Stimulated activated CD8-positive, alpha-beta memory T cell treated with anti-CD3 and anti-CD28 coated beads, Interleukin-2, amount 100 ng/mL, for 1 hour (primary cell): Measurements from ENCODE around the gene SYT11.
"Not testable (repeated sequence)": the region's sequence is repeated elsewhere in the genome, so short reads cannot be mapped to it uniquely, and the experiment has no call there.

Experiments
- DNase-seq, 2 donors: peaks; one replicate each; pipeline ENCODE4 v3.0.0-alpha.2; 2020; ENCODE audit warnings: low read depth in 2 of 2

SYT11 gene

DNA sequence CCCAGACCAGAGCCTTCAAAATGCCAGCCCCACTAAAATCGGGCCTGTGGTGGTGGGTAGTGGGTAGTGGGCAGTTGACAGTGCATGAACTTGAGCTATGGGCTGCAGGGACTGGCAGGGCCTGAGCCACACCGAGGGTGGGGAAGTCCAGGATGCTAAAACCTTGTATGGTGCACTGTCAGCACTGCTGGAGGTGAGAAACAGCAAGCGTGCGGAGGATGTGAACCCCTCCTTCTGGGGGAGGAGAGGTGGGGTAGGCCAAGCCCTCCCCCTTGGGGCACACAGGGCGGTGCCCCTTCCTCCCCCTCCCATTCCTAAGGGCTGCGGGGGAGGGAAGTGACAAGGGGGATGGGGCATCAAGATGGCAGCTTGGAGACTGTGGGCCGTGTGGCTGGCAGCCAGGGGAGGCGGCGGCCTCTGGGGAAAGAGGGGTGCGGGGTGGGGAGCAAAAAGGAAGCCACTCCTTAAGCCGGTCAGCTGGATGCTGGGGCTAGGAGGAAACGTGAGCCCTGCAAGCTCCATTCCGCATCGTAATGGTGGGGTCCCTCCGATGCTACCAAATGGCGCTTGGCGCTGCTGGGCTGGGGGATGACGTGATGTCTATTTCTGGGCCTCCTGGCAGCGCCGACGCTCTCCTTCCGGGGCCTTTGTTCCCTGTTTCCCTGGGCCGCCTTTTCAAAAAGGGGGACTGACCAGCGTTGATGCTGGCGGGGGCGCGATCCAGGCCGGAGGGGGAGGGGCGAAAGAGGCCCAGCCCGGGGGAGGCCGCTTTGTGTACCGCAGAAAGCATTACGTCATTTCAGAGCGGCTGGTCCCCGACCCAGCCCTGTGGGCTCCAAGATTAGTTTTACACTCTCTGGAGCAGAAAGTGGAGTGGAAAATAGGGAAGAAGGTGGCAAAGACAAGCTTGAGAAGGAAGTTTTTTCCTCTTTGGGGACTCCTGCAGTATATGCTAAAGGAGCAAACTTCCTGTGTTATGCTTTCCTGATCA is 809 bp downstream of the SYT11 start:
- DNase-seq: peak; percentile 22 to 23

DNA sequence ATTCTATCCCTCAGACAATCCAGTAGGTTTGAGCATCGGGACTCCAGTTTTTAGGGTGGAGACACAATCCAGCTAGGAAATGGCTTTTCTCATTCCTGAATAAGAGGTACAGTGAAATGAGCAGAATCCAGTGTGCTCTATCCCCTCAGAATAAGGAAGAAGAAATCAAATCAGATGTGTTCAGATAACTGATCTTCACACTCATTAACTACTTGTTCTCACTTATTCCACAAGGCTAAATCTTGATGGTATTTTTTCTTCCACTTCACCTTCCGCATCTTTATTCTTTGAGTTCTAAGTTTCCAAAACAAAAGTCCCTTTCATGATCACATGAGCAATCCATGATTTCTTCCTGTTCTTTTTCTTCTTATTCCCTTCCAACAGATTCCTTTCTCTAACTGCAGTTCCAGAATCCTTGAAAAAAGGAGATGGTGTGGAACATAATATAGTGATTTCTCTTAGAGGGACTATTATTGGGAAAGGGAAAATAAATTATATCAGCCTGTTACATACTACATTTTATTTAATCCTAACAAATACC is 1.7 kb downstream of the SYT11 start:
- DNase-seq: no peak

DNA sequence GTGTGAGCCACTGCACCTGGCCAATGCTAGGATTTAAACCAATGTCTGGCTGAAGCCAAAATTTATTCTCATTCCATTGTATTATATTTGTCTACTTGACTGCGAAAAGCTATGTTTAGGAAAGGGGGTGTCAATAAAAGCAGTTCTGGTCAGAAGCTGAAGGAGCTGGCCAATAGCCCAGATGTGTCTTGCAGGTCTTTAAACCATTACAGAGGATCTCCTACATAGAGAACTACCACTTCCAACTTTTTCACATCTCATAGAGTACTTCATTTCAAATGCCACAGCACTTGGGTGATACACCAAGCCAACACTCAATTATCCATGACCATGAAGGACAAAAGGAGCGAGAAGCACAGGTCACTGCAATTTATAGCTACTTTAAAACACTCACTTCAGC is 2.5 kb downstream of the SYT11 start:
- no peak for DNase-seq

DNA sequence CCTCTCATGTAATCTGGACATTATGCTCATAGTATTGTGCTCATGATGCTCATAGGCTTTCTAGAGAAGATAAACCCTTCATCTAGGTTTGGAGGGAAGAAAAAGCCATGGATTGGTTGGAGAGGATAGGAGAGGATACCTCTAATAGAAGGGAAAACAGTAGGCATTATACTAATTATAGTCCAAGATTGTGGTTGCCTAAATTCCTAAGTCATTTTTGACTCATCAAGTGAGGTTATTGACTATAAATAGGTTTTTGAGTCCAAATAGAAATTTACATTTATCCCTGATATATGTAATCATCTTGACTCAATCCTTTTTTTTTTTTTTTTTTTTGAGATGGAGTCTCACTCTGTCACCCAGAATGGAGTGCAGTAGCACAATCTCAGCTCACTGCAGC is 5.0 kb downstream of the SYT11 start:
- no peak for DNase-seq

DNA sequence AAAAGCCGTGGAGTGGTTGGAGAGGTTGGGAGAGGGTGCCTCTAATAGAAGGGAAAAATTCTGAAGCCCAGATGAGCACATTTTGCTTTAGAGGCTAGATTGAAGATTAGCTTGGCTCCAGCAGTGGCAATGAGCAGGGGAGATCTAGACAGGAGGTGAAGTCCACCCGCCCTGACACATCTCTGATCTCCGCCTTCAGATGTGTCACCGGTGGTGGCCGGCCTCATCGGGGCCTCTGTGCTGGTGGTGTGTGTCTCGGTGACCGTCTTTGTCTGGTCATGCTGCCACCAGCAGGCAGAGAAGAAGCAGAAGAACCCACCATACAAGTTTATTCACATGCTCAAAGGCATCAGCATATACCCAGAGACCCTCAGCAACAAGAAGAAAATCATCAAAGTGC is 8.4 kb downstream of the SYT11 start:
- no peak for DNase-seq

DNA sequence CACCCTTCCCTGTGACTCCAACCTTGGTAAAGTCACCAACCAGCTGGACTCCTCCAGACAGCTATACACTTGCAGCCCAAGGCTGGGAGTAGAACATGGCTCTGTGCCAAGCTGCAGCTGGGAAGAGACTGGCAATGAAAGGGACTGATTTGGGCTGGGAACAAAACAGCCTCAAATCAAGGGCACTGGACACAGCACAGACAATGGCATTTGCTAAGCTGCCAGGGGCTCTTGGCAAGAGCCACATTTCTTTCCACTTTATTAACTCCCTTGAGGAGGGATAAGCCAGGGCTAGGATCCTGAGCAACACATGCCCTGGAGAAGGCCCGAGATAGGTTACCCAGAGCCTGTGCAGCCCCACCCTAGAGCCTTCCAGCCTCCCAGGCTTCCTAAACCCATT is 12.0 kb downstream of the SYT11 start:
- no peak for DNase-seq

DNA sequence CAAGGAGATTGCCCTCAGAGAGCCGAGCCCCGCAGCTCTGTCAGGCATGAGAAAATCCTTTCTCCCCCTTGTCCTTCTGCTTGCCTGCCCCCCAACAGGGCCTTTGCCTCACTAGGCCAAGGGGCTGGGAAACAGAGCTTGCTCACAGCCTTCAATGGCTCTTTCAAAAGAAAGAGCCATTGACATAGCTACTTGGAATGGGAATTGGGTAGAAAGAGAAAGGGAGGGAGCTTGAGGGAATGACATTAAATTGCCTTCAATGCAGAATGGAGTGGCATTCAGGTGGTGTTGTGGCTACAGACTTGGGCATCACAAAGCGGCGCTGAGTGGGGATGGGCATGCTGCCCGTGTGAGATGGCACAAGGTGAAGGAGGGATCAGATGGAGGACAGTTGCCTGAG is 13.2 kb downstream of the SYT11 start:
- no peak for DNase-seq

DNA sequence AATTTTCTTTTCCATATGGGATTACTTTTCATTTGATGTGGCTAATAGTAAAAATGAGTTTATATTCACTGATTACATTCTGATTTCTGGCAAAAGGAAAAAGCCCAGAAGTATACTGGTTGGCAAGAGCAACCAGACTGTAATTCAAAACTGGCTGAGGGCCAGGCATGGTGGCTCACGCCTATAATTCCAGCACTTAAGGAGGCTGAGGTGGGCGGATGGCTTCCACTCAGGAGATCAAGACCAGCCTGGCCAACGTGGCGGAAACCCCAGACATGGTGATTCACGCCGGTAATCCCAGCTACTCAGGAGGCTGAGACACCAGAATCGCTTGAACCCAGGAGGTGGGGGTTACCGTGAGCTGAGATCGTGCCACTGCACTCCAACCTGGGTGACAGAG is 14.5 kb downstream of the SYT11 start:
- no peak for DNase-seq

DNA sequence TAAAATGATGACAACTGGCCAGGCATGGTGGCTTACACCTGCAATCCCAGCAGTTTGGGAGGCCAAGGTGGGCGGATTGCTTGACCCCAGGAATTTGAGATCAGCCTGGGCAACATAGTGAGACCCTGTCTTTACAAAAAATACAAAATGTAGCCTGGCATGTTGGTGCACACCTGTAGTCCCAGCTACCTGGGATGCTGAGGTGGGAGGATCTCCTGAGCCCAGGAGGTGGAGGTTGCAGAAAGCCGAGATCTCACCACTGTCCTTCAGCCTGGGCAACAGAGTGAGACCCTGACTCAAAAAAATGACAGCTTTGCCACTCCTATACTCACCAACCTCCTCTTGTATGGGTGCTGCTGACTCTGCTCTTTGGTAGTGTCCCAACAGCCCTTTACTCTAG is 18.6 kb downstream of the SYT11 start:
- DNase-seq: no peak

DNA sequence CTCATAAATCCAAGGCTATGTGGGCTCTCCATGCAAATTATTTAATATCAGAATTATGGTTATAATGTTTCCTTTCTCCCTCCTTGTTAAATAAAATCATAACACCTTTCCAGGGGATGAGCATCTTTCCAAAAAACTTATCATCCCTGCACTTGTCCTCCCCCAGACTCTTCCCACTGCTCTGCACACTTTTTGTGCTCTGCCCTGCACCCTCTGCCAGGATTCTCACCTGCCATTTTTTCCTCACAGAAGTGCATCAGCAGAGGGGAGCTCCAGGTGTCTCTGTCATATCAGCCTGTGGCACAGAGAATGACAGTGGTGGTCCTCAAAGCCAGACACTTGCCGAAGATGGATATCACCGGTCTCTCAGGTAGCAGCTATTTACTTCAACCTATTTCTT is 20.9 kb downstream of the SYT11 start:
- no peak for DNase-seq

DNA sequence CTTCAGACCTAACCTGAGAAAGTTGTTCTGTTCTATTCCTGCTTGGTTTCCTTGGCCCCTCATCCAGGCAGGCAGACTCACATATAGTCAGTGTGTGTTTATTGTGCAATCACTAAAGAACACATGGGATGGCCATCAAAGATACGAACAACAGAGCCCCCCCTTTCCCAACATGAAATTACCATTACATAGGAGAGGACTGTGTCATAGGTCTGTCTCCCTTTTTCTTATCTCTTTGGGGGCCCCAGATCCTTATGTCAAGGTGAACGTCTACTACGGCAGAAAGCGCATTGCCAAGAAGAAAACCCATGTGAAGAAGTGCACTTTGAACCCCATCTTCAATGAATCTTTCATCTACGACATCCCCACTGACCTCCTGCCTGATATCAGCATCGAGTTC is 21.6 kb downstream of the SYT11 start:
- no peak for DNase-seq

DNA sequence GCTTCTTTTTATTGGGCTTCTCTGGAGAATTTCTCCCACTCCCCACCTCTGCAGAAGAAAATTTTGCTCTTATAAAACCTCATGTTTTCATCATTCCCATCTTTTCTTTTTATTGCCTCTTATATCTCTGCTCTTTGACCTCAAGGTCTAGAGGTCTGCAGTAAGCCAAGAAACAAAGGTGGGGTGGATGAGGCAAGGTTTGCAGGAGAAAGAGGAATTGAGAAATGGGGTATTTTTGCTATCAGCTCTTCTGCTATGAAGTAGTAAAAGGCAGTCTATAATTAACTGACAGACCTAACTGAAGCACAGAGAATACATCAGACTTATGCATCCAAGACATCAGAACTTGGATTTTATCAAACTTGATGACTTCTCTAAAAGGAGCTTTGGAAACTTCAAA is 22.9 kb downstream of the SYT11 start:
- no peak for DNase-seq

DNA sequence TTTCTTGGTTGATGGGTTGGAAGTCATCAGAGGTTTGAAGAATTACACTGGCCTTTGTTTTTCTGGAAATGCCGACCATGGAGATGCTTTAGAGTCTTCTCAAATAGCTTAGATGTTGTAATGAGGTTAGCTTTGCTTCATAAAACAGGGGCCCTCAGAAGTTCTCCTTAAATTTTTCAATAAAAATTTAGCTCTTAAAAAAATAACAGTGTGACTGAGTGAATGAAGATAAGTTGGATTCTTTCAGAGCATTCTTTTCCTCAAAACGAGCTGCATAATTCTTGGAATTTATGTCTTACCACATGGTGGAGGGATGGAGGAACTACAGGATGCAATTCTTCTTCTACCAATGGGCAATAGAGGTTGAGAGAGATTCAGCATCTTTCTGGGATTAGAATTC is 23.4 kb downstream of the SYT11 start:
- DNase-seq: no peak

DNA sequence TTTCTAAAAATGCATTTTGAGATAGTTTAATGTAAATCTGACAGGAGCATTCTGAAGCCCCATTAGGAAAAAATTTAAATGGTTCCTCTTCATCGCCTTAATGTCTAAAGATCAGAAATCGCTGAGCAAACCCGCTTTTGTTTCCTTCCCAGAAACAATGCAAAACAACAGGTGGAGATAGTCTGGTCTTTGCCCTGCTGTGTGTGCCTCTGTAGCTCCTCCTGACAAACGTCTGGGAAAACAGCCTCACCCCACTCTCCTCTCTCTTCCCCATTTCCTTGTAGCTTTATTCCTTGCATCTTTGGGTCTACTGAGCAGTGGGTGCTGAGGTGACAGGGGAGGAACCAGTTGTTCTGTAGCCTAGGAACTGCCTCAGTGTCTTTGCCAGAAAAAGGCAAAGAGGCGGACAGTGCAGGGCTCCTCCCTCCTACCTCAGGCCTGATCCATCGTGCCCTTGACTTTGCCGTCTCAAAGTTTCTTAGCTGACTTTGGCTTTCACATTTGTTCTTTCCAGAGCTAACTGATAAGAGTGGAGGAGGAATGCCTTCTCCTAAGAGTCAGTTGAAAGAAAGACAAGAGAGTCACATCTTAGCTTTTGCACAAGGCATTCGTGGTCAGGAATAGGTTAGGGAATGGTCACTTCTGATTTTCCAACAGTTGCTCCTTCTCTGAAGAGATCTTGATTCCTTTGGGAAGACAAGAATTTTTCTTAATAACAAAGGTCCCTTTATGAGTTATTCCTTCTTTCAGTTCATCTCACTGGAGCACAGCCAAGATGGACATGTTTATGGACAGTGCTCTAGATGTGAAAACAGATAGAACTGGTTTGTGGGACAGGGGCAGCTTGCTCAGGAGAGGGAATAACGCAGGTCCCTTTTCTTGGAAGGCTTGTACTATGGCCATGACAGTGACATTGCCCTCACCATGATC is 24.9 kb downstream of the SYT11 start:
- DNase-seq: no peak

DNA sequence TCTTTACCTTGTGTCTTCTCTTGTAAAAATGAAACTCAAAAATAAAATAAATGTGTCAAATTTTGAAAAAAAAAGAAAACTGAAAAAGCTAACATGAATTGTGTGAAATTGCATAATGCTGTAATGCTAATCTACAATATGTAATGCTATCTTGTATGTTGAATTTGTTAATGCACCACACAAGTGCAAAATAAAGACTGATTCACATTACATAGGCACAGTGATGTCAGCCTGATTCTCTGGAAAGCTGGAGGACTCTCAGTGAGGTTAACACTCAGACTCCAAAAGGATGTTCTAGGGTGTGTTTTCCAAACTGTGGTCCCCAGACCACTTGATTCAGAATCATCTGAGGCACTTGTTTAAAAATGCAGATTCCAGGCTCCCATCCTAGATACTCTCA is 25.6 kb downstream of the SYT11 start:
- no peak for DNase-seq

DNA sequence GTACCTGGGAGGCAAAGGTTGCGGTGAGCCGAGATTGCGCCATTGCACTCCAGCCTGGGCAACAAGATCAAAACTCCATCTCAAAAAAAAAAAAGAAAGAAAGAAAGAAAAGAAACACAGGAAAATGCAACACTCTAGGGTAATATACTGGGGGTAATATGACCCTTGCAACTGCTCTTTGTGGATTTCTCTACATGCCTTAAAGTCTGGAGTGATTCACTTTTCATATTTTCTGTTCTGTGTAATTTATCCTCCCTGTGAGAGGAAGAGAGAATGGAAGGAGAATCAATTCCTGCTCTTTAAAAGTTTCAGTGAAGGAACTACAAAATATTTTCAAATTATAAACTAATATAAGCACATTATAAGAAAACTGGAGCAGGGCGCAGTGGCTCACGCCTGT is 29.1 kb downstream of the SYT11 start:
- no peak for DNase-seq

DNA sequence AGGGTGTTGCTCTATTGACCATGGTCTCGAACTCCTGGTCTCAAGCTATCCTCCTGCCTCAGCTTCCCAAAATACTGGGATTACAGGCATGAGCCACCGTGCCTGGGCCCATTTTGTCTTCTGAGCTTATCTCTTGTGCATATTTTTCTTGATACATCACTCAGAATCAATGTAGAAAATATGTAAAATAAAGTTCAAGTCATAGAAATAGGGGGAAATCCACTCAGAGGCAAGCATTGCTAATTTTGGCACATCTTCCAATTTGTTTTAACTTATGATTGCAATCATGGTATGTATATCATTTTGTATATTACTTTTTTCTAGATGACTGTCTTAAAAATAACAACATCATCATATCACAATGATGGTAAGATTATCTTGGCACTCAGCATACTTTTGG is 30.2 kb downstream of the SYT11 start:
- no peak for DNase-seq

DNA sequence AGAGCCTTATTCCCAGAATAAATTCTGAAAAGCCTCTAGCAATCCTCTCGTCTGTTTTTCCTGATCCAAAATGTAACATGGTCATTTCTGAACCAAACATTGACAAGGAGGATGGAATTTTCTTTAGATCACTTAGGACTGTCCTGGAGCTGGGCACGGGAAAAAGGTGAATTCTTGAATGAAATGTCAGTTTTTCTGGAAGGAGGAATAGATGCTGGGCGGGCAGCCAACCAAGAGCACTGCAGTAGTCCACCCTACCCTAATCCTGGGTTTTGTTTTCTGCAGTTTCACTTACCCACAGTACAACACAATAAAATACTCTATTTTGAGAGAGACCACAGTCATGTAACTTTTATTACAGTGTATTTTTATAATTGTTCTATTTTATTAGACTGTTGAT is 30.9 kb downstream of the SYT11 start:
- no peak for DNase-seq

DNA sequence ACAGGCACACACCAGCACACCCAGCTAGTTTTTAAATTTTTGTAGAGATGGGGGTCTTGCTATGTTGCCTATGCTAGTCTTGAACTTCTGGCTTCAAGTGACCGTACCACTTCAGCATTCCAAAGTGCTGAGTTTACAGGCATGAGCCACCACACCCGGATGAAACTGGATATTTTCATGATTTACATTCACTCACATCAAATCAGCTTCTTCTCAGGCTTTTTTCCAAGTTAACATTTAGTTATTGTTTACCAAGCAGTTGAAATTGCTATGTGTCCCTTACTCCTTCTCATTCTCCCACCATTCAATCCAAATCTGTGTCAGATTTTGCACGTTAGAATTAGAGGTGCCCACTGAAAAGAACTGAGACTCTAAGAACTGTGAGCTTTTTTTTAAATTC is 33.4 kb downstream of the SYT11 start:
- DNase-seq: no peak

DNA sequence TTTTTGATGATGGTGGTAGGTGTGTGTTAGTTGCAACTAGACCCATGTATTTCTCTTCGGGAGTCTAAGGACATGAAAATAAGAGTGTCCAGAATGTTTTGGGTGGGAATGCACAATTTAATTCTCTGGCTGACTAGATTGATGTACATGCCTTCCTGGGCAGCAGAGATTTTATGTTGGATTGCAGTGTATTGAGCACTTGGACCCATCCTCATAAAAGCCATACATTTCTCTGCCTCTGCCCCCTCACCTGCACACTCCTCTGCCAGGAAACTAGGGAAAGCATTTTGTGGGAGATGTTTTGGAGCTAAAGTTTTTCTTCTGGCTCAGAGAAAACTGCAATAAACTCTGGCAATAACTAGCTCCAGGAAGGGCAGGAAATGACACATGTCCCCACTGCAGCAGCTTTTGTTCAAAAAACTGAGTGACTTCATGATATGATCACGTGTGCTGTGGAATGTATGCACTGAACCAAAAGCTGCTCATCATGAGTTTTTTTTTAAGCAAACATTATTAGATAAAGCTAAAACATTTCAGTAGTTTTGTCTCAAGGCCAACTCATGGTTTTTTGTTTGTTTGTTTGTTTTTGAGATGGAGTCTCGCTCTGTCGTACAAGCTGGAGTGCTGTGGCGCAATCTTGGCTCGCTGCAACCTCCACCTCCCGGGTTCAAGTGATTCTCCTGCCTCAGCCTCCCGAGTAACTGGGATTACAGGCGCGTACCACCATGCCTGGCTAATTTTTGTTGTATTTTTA is 34.2 kb downstream of the SYT11 start:
- no peak for DNase-seq

DNA sequence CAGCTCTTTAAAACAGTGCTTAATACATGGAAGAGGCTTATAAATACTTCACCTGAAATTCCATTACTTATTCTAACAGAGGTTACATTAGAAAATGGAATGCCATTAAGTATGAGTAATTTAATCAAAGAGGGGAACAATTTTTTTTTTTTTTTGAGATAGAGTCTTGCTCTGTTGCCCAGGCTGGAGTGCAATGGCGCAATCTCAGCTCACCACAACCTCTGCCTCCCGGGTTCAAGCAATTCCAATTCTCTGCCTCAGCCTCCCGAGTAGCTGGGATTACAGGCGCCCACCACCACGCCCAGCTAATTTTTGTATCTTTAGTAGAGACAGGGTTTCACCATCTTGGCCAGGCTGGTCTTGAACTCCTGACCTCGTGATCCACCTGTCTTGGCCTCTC is 36.2 kb downstream of the SYT11 start:
- DNase-seq: not testable (repeated sequence)

DNA sequence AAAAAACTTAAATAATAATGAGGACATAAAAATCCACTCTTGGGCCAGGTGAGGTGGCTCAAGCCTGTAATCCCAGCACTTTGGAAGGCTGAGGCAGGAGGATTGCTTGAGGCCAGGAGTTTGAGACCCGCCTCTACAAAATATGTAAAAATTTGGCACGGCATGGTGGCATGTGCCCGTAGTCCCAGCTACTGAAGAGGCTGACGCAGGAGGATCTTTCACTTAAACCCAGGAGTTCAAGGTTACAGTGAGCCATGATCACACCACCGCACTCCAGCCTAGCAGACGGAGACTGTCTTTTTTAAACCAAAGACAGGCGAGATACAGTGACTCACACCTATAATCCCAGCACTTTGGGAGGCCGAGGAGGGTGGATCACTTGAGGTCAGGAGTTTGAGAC is 37.1 kb downstream of the SYT11 start:
- DNase-seq: not testable (repeated sequence)
